GM12873 (cell line): Measurements from ENCODE around the gene PRSS22.
A peak's percentile ranks its signal among the peaks of the same experiment; 100 is the strongest.

Experiments used
- TF ChIP-seq, protein P1 (sequence below): IDR thresholded peaks from 2 replicates; pipeline ENCODE4 v1.5.1; 2012; ENCODE audit warnings: low read depth, mild to moderate bottlenecking, moderate library complexity, low read length, control low read depth; ENCODE audit not compliant: insufficient read depth; ENCODE audit errors: missing control alignments

Gene PRSS22

GRCh38 chr16:2854700-2855309 lies 3.2 kb downstream of the PRSS22 start:
- TF ChIP-seq, protein P1, sequence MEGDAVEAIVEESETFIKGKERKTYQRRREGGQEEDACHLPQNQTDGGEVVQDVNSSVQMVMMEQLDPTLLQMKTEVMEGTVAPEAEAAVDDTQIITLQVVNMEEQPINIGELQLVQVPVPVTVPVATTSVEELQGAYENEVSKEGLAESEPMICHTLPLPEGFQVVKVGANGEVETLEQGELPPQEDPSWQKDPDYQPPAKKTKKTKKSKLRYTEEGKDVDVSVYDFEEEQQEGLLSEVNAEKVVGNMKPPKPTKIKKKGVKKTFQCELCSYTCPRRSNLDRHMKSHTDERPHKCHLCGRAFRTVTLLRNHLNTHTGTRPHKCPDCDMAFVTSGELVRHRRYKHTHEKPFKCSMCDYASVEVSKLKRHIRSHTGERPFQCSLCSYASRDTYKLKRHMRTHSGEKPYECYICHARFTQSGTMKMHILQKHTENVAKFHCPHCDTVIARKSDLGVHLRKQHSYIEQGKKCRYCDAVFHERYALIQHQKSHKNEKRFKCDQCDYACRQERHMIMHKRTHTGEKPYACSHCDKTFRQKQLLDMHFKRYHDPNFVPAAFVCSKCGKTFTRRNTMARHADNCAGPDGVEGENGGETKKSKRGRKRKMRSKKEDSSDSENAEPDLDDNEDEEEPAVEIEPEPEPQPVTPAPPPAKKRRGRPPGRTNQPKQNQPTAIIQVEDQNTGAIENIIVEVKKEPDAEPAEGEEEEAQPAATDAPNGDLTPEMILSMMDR = peak; percentile 65

DNA sequence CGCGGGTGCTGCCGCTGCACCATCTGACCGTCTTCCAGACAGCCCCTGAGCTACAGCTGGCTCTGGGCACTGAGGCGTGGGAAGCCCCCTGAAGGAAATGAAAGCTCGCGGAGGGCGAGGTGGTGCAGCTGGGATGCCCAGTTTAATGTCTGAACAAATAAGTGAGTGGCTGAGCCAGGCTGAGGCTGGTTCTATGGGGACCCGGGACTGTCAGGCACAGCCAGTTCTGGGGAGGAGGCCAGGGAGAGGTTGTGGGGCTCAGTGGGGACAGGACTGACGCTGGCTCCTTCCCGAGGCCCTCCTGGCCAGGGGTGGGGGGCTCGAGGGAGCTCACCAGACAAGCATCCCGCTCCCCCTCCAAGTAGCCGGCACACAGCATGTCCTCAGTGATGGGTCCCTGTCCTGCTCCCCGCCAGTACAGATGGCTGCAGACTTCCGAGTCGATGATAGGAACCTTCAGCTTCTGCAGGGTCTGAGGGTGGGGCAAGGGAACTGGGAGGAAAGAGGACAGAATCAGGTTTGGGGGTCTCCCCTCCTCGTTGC lies 4.4 kb downstream of the PRSS22 start:
- TF ChIP-seq, protein P1 = no peak

GRCh38 chr16:2852731-2853507 lies 5.1 kb downstream of the PRSS22 start:
- TF ChIP-seq, protein P1 = no peak

DNA sequence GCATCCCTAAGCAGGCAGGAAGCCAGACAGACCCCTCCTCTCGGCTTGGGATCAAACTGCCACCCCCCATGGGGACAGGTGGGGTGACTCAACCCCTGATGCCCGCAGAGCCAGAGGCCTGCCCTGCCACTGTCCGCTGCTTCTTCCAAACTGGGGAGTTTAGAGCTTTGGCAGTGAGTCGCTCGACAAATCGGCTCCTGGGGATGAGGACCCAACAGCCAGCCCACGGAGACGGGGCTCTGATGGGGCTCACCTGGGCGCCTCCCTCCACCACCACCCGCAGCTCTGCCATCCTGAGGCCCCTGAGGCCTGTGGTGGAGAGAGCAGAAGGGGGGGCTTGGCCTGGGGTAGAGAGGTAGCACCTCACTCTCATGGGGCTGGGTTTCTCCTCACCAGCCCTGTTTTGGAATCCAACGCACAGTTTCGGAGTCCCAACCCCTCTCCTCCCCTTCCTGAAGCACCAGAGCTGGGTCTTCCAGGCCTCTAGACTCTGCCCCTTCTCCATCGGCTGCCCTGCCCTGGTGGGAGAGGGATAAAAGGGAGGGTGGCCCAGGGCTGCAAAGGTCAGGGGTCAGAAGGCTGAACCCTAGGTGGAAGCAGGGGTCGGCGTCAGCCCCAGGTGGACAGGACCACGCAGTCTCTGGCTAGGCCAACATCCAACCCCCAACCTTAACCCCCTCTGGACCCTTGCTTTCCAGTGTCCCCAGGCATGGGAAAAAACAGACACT lies 5.8 kb downstream of the PRSS22 start:
- TF ChIP-seq, protein P1 = no peak

DNA sequence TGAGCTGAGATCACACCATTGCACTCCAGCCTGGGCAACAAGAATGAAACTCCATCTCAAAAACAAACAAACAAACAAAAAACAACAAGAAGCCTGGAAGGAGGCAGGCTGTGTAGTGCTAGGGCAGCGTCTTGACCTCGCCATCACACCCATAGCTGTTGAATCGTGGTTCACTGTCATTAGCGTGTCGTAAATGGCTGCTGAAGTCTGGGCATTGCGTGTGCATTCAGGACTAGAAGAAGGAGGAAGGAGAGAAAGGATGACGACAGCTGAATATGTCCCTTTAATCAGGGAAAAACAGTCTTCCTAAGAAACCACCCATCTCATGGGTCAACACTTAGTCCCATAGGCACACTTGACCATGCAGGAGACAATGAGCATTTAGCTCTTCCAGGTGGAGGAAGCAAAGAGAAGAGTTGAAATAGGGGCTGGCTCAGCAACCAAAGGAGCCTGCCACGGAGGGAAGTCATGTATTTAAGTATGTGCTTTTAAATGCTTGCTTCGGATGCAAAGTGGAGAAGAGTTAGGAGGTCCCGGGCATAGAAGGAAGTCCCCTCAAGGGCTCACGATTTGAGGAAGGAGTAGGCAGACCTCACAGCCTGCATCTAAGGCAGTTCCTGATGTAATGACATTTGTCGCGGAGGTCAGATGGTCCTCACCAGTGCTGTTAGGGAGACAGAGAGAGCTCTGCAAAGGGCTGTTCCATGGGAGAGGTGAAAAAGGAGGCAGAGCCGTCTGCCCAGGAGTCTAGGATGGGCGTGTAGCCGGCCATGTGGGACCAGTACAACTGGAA lies 8.8 kb downstream of the PRSS22 start:
- TF ChIP-seq, protein P1 = no peak

- TF ChIP-seq, protein P1 = no peak
Measured at GRCh38 chr16:2846511-2847310, 11.3 kb downstream of the PRSS22 start.
